Naive thymus-derived CD4-positive, alpha-beta T cell (primary cell): ENCODE data around the gene PIK3R4. TPM values are rescaled to one million over a fixed set of nuclear protein-coding genes. Genes with fewer than 3 reads are reported as not detected.

Experiments used
- ATAC-seq: fragments of 150-1000 bp; cut with Tn5 transposase; 2 replicates; pipeline ENCODE4 v1.10.0; 2021; ENCODE audit warnings: mild to moderate bottlenecking, moderate library complexity
- CTCF ChIA-PET: fragments of 350-600 bp; sonication (Branson Sonifier 250); formaldehyde crosslinking; loops from one replicate; lab custom pipeline; 2021; ENCODE audit warnings: antibody characterized with exemption; lab: Charles Lee
- POLR2A ChIA-PET: fragments of 350-600 bp; sonication (Branson Sonifier 250); formaldehyde crosslinking; loops from one replicate; lab custom pipeline; 2021; ENCODE audit warnings: antibody characterized with exemption, inconsistent platforms; lab: Charles Lee
- DNase-seq, 9 donors: peaks; one replicate each; pipeline versions ENCODE4 v3.0.0 to v3.0.0-alpha.2; 2020 to 2022; ENCODE audit warnings: mixed read lengths in 1 of 9
- H3K27ac ChIP-seq: one replicate; pipeline ENCODE4 v1.7.0; 2013; ENCODE audit warnings: mild to moderate bottlenecking, low read depth, low read length, moderate library complexity
- H3K27me3 ChIP-seq, 2 donors: one replicate each; pipeline ENCODE4 v1.7.0; 2013; ENCODE audit warnings: low read length in 2 of 2, mild to moderate bottlenecking in 2 of 2, moderate library complexity in 2 of 2; ENCODE audit not compliant: control insufficient read depth in 2 of 2, insufficient read depth in 2 of 2
- H3K36me3 ChIP-seq, 3 experiments: 1 replicate in 2 of 3; 2 replicates in 1 of 3; pipeline ENCODE4 v1.7.0; 2013; ENCODE audit warnings: low read length in 3 of 3, mild to moderate bottlenecking in 3 of 3, moderate library complexity in 1 of 3; ENCODE audit not compliant: insufficient read depth in 3 of 3, control insufficient read depth in 2 of 3
- H3K4me1 ChIP-seq, 2 donors: one replicate each; pipeline ENCODE4 v1.7.0; 2013; ENCODE audit warnings: low read length in 2 of 2, mild to moderate bottlenecking in 2 of 2, moderate library complexity in 1 of 2; ENCODE audit not compliant: control insufficient read depth in 2 of 2, insufficient read depth in 2 of 2
- H3K4me3 ChIP-seq: 2 replicates; pipeline ENCODE4 v1.7.0; 2013; ENCODE audit warnings: mild to moderate bottlenecking, low read length
- H3K9me3 ChIP-seq, 3 experiments: 1 replicate in 2 of 3; 2 replicates in 1 of 3; pipeline ENCODE4 v1.7.0; 2013; ENCODE audit warnings: low read length in 3 of 3; ENCODE audit not compliant: control insufficient read depth in 2 of 3
- H3K27ac Mint-ChIP-seq, 9 donors: one replicate each; pipeline ENCODE4 v1.8.0; 2020 to 2022; ENCODE audit warnings: mixed read lengths in 9 of 9, mild to moderate bottlenecking in 8 of 9, moderate library complexity in 5 of 9, inconsistent platforms in 2 of 9
- H3K27me3 Mint-ChIP-seq, 5 donors: one replicate each; pipeline ENCODE4 v1.8.0; 2021 to 2022; ENCODE audit warnings: mixed read lengths in 5 of 5, mild to moderate bottlenecking in 1 of 5
- H3K36me3 Mint-ChIP-seq, 5 donors: one replicate each; pipeline ENCODE4 v1.8.0; 2020 to 2022; ENCODE audit warnings: mixed read lengths in 5 of 5, mild to moderate bottlenecking in 3 of 5, inconsistent platforms in 1 of 5
- H3K4me1 Mint-ChIP-seq, 7 donors: one replicate each; pipeline ENCODE4 v1.8.0; 2020 to 2022; ENCODE audit warnings: mixed read lengths in 7 of 7, mild to moderate bottlenecking in 3 of 7, inconsistent platforms in 1 of 7
- H3K4me3 Mint-ChIP-seq, 10 donors: one replicate each; pipeline ENCODE4 v1.8.0; 2020 to 2022; ENCODE audit warnings: mild to moderate bottlenecking in 10 of 10, mixed read lengths in 10 of 10, moderate library complexity in 6 of 10, inconsistent platforms in 2 of 10
- H3K9me3 Mint-ChIP-seq, 11 donors: one replicate each; pipeline ENCODE4 v1.8.0; 2020 to 2022; ENCODE audit warnings: mixed read lengths in 11 of 11, mild to moderate bottlenecking in 4 of 11, inconsistent platforms in 1 of 11, moderate library complexity in 1 of 11
- intact Hi-C, 2 donors: fragments of 100-400 bp; cut with micrococcal nuclease; formaldehyde crosslinking; loops; one replicate each; pipeline ENCODE4 v1.15.1; 2023
- polyA plus RNA-seq, 2 donors: library from polyadenylated mRNA; unstranded; fragments of 300-500 nt; fragmentation: Illumina TruSeq; gene quantifications; one replicate each; pipeline ENCODE4 v1.2.3, GENCODE V29; 2021
- total RNA-seq, 6 experiments: library from RNA in 5 of 6; stranded (reverse) in 5 of 6; gene quantifications; 1 replicate in 5 of 6; 2 replicates in 1 of 6; pipeline ENCODE4 v1.2.3 and lab custom pipeline; 2021 to 2026

Gene PIK3R4
- total and polyA plus RNA-seq, 7 experiments from 2014 or later = 15.5 to 47.5 (median 27.5) TPM

DNA sequence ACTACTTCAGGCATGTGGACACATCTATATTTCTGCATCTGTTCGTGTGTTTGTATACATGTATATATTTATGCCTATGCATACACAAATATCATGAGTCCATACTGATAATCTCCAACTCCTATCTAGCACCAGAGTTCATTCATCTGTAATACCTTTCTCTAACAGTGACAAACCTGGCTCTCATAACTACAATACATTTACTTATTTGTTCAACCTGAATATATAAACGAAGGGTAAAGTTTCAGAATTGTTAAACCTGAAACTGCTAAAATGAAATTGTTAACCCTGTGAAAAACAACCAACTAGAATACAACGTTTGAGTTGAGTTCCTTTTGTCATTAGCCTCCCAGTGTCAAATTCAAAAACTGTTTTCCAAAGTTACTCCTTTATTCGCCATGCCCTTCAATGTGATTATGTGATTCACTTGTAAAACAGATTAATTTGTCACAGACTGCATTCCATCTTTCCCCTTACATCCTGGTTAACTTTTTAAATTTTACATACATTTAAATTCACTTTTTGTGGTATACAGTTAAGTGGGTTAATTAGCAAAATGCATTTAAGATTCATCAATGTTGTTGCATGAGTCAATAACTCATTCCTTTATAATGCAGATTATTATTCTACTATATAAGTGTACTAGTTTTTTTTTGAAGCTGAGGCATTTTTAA is 58.5 kb downstream of the PIK3R4 start:
- H3K36me3 ChIP-seq = peaks cover 0 to 26% (median 7%) of the 10 kb centered on the region in 3 experiments
- peaks cover 17 to 75% (median 28%) of the 10 kb centered on the region in 5 donors for H3K36me3 Mint-ChIP-seq
- H3K27ac Mint-ChIP-seq = no peak overlapping the region
- ChIA-PET POLR2A (no interaction called here), CTCF (no interaction called here)
- no peaks in the 10 kb centered on the region for H3K27me3 ChIP-seq
- no peaks in the 10 kb centered on the region for H3K4me1 ChIP-seq
- no peak overlapping the region for H3K4me3 Mint-ChIP-seq
- no peak for ATAC-seq
- H3K27me3 Mint-ChIP-seq = no peaks in the 10 kb centered on the region
- peaks cover 0 to 1% (median 0%) of the 10 kb centered on the region in 11 donors for H3K9me3 Mint-ChIP-seq
- intact Hi-C loops = no loop called here
- no peaks in the 10 kb centered on the region for H3K4me1 Mint-ChIP-seq
- H3K4me3 ChIP-seq = no peak overlapping the region
- H3K27ac ChIP-seq = no peak overlapping the region
- H3K9me3 ChIP-seq = no peaks in the 10 kb centered on the region
- no peak for DNase-seq

DNA sequence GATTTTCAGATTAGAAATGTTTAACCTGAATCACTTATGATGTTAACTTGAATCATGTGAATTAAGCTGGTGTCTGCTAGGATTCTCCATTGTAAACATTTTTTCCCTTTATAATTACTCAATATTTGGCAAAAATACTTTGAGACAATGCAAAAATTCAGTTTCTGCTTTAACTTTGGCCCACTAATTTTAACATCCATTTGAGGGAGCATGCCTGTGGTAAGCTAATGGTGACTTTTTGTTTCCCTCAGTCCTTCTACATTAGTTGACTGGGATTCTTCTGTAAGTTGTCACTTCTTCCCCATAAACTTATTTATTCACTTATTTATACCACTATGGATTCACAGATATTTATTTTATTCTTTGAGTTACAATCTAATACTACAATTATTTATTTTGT is 59.3 kb downstream of the PIK3R4 start:
- Mint-ChIP-seq H3K4me1 (peaks cover 0 to 4% (median 0%) of the 10 kb centered on the region in 7 donors), H3K4me3 (no peak overlapping the region), H3K27ac (no peak overlapping the region), H3K27me3 (no peaks in the 10 kb centered on the region), H3K9me3 (peaks cover 0 to 1% (median 0%) of the 10 kb centered on the region in 11 donors), H3K36me3 (peaks cover 22 to 77% (median 36%) of the 10 kb centered on the region in 5 donors)
- DNase-seq (no peak), ATAC-seq (no peak)
- ChIA-PET CTCF (no interaction called here), POLR2A (no interaction called here)
- Histone ChIP-seq H3K4me3 (no peak overlapping the region), H3K27me3 (no peaks in the 10 kb centered on the region), H3K9me3 (no peaks in the 10 kb centered on the region), H3K27ac (no peak overlapping the region), H3K36me3 (peaks cover 0 to 34% (median 7%) of the 10 kb centered on the region in 3 experiments), H3K4me1 (no peaks in the 10 kb centered on the region)
- intact Hi-C loops = no loop called here

DNA sequence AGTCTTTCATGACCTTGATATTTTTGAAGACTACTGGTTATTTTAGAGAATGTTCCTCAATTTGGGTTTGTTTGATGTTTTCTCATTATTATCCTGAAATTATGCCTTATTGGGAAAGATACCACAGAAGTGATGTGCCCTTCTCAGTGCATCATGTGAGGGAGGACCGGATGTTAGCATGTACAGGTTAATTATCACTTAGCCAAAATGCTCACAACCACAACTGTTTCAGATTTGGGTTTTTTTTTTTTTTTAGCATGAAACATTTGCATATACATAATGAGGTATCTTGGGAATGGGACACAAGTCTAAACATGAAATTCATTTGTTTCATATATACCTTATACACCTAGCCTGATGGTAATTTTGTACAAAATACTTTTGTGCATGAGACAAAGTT is 59.8 kb downstream of the PIK3R4 start:
- no peak for DNase-seq
- Histone ChIP-seq H3K27me3 (no peaks in the 10 kb centered on the region), H3K27ac (no peak overlapping the region), H3K36me3 (peaks cover 0 to 39% (median 10%) of the 10 kb centered on the region in 3 experiments), H3K9me3 (no peaks in the 10 kb centered on the region), H3K4me3 (no peak overlapping the region), H3K4me1 (no peaks in the 10 kb centered on the region)
- POLR2A ChIA-PET = interaction anchor here (0.6 kb wide), 1 partner anchor 1215 kb away, joined by 3 read pairs; no protein-coding TSS in a partner anchor
- H3K4me1 Mint-ChIP-seq = peaks cover 0 to 4% (median 0%) of the 10 kb centered on the region in 7 donors
- no peak for ATAC-seq
- intact Hi-C loops = no loop called here
- no peaks in the 10 kb centered on the region for H3K27me3 Mint-ChIP-seq
- peaks cover 22 to 78% (median 40%) of the 10 kb centered on the region in 5 donors for H3K36me3 Mint-ChIP-seq
- no peak overlapping the region for H3K4me3 Mint-ChIP-seq
- CTCF ChIA-PET = no interaction called here
- no peak overlapping the region for H3K27ac Mint-ChIP-seq
- peaks cover 0 to 1% (median 0%) of the 10 kb centered on the region in 11 donors for H3K9me3 Mint-ChIP-seq

DNA sequence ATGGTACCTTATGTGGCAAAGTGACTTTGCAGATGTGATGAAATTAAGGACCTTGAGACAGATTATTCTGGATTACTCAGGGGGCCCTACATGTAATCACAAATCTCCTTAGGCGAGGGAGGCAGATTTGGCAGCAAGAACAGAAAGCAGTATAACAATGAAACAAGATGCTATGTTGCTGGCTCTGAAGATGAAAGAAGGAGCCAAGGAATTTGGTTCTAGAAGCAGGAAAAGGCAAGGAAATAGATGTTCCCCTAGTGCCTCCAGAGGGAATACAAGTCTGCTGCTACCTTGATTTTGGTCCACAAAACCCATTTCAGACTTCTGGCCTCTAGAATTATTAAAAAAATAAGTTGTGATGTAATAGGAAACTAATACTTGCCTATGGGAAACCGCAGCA is 64.5 kb downstream of the PIK3R4 start:
- H3K27me3 Mint-ChIP-seq = no peaks in the 10 kb centered on the region
- Histone ChIP-seq H3K9me3 (no peaks in the 10 kb centered on the region), H3K27ac (no peak overlapping the region), H3K4me3 (no peak overlapping the region), H3K36me3 (peaks cover 0 to 73% (median 20%) of the 10 kb centered on the region in 3 experiments), H3K4me1 (no peaks in the 10 kb centered on the region), H3K27me3 (no peaks in the 10 kb centered on the region)
- H3K27ac Mint-ChIP-seq = no peak overlapping the region
- CTCF ChIA-PET = no interaction called here
- POLR2A ChIA-PET = no interaction called here
- no peak for DNase-seq
- H3K36me3 Mint-ChIP-seq = peaks cover 19 to 62% (median 38%) of the 10 kb centered on the region in 5 donors
- ATAC-seq = no peak
- H3K4me1 Mint-ChIP-seq = peaks cover 0 to 4% (median 0%) of the 10 kb centered on the region in 7 donors
- H3K4me3 Mint-ChIP-seq = no peak overlapping the region
- H3K9me3 Mint-ChIP-seq = no peaks in the 10 kb centered on the region
- intact Hi-C loops = no loop called here

DNA sequence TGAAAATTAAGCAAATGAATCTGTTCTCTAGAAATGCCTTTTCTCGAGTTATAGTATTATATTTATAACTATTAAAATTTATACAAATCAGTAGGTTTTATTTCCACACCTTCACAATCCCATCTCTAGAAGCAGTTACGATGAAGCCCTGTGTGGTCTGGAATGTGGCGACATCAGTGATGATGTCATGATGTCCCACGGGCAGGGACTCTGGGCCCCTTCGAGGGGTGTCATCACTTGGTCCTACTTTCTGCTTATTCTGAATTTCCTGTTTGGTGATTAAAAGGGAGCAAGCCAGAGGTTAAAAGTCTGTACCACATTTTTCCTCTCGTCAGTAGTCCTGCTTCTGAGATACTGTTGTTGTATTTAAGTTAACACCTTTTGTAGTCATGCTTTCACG is 67.4 kb downstream of the PIK3R4 start:
- CTCF ChIA-PET = no interaction called here
- no peaks in the 10 kb centered on the region for H3K27me3 Mint-ChIP-seq
- H3K4me1 ChIP-seq = no peaks in the 10 kb centered on the region
- H3K4me1 Mint-ChIP-seq = peaks cover 0 to 4% (median 0%) of the 10 kb centered on the region in 7 donors
- ATAC-seq (no peak), DNase-seq (no peak)
- H3K9me3 ChIP-seq = no peaks in the 10 kb centered on the region
- H3K4me3 Mint-ChIP-seq = no peak overlapping the region
- intact Hi-C loops = no loop called here
- H3K27ac ChIP-seq = no peak overlapping the region
- H3K4me3 ChIP-seq = no peak overlapping the region
- H3K36me3 Mint-ChIP-seq = peaks cover 21 to 74% (median 50%) of the 10 kb centered on the region in 5 donors
- no peaks in the 10 kb centered on the region for H3K9me3 Mint-ChIP-seq
- no peak overlapping the region for H3K27ac Mint-ChIP-seq
- H3K36me3 ChIP-seq = peaks cover 0 to 71% (median 20%) of the 10 kb centered on the region in 3 experiments
- POLR2A ChIA-PET = no interaction called here
- no peaks in the 10 kb centered on the region for H3K27me3 ChIP-seq

DNA sequence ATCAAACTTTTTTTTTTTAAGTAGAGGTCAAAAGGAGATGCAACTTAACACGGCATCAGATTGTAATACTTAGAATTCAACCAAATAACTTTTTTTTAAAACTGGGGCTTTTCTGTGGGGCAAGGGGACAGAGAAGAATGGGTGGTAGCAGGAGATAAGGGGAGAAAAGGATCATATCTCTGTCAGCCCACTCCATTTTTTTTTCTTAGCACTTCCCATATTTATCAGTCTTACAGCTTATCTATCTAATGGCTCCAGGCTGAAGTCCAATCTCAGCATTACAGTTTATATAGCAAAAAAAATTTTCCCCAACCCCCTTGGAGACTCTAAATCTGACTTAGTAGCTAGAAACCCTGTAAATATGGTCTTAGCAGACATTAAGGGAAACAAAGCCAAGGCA is 69.3 kb downstream of the PIK3R4 start:
- no peak overlapping the region for H3K4me3 Mint-ChIP-seq
- Histone ChIP-seq H3K27me3 (no peaks in the 10 kb centered on the region), H3K4me1 (no peaks in the 10 kb centered on the region), H3K4me3 (no peak overlapping the region), H3K9me3 (no peaks in the 10 kb centered on the region), H3K36me3 (peaks cover 0 to 55% (median 12%) of the 10 kb centered on the region in 3 experiments), H3K27ac (no peak overlapping the region)
- H3K9me3 Mint-ChIP-seq = no peaks in the 10 kb centered on the region
- DNase-seq = no peak
- peaks cover 7 to 65% (median 39%) of the 10 kb centered on the region in 5 donors for H3K36me3 Mint-ChIP-seq
- no peaks in the 10 kb centered on the region for H3K27me3 Mint-ChIP-seq
- peak overlapping the region in 1 of 9 donors; percentile 38 for H3K27ac Mint-ChIP-seq
- intact Hi-C loops = no loop called here
- ATAC-seq = no peak
- ChIA-PET POLR2A (no interaction called here), CTCF (no interaction called here)
- H3K4me1 Mint-ChIP-seq = no peaks in the 10 kb centered on the region
